ENCODE results near the gene RETREG3.

Gene RETREG3

DNA sequence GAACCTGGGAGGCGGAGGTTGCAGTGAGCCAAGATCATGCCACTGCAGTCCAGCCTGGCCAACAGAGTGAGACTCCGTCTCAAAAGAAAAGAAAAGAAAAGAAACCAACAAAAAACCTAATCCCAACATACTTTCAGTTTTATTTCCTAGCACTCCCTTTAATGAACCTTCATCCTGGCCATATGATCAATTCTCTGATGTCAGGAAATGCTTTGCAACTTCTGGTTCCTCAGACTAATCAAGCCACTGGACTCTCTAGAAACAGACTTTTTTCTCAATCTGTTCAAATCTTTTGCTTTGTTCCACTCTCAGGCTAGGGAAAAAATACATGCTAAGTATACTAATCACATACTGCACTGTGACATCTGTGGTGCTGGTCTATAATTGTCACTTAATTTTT lies 18.3 kb downstream of the RETREG3 start:
- H3K4me1 ChIP-seq (ENCODE audit: insufficient read depth, low read length): no peaks in the 10 kb centered on the region
- no peak overlapping the region for H2AFZ ChIP-seq (ENCODE audit: low read depth, low read length)
- H3K27ac ChIP-seq (ENCODE audit: low read length): no peak overlapping the region
- peaks cover 28% of the 10 kb centered on the region for H3K79me2 ChIP-seq (ENCODE audit: insufficient read depth, low read length)
- peaks cover 67% of the 10 kb centered on the region for H3K36me3 ChIP-seq (ENCODE audit: insufficient read depth, low read length)
- no peak overlapping the region for H3K9ac ChIP-seq (ENCODE audit: low read depth, low read length)
- no peak for ATAC-seq (ENCODE audit: insufficient read depth, low read depth)
- TF ChIP-seq EZH2 (IDR thresholded peaks at IDR 0.05; ENCODE audit: borderline replicate concordance, low read depth, low read length, severe bottlenecking): no peak
- peaks cover 3% of the 10 kb centered on the region for H4K20me1 ChIP-seq (ENCODE audit: insufficient read depth, low read length)
- H3K27me3 ChIP-seq (ENCODE audit: insufficient read depth, low read length, poor library complexity): no peaks in the 10 kb centered on the region
- no peak overlapping the region for H3K4me2 ChIP-seq (ENCODE audit: insufficient read depth, low read length)
- DNase-seq: no peak
- no peaks in the 10 kb centered on the region for H3K9me3 ChIP-seq (ENCODE audit: insufficient read depth, low read length, severe bottlenecking)
- H3K4me3 ChIP-seq (ENCODE audit: low read depth in 1 of 2, low read length in 2 of 2): no peak overlapping the region

DNA sequence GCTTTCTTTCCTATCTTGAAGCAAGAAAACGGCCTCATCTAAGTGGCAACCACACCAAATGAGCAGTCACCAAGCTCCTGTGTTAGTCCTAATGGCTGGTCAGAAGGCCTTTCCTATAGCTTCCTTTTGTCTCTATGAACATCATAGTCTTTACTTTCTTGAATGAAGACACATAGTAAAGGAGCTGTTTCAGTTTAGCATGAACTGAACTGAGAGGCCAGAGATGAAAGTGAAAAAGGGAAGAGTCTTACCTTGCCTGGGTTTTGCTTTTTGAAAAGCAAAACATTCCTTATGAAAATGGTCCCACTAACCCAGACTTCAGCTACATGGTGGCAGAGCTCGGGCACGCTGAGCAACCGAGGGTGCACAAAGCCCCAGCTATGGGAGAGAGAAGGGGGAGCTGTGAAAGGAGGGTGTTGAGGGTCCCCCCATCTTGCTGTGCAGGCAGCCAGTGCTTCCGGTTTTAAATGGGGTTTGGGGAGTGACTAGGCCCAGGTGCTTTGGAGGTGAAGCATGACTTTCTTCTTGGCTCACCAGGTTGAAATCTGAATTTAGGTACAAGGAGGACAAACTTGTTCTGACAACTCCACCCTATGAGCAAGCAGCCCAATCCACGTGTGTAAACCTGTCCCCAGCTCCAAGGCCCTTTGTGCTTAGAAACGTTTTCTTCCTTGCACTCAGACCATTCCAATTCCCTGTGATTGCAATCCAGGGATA lies 22.5 kb downstream of the RETREG3 start:
- TF ChIP-seq EZH2 (IDR thresholded peaks at IDR 0.05; ENCODE audit: borderline replicate concordance, low read depth, low read length, severe bottlenecking): no peak
- TF ChIP-seq, protein P1, sequence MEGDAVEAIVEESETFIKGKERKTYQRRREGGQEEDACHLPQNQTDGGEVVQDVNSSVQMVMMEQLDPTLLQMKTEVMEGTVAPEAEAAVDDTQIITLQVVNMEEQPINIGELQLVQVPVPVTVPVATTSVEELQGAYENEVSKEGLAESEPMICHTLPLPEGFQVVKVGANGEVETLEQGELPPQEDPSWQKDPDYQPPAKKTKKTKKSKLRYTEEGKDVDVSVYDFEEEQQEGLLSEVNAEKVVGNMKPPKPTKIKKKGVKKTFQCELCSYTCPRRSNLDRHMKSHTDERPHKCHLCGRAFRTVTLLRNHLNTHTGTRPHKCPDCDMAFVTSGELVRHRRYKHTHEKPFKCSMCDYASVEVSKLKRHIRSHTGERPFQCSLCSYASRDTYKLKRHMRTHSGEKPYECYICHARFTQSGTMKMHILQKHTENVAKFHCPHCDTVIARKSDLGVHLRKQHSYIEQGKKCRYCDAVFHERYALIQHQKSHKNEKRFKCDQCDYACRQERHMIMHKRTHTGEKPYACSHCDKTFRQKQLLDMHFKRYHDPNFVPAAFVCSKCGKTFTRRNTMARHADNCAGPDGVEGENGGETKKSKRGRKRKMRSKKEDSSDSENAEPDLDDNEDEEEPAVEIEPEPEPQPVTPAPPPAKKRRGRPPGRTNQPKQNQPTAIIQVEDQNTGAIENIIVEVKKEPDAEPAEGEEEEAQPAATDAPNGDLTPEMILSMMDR (IDR thresholded peaks at IDR 0.05; ENCODE audit: borderline replicate concordance, extremely low read depth, low read length, poor library complexity, severe bottlenecking): no peak
- no peak overlapping the region for H3K9ac ChIP-seq (ENCODE audit: low read depth, low read length)
- no peak overlapping the region for H2AFZ ChIP-seq (ENCODE audit: low read depth, low read length)
- H3K27me3 ChIP-seq (ENCODE audit: insufficient read depth, low read length, poor library complexity): no peaks in the 10 kb centered on the region
- no peaks in the 10 kb centered on the region for H4K20me1 ChIP-seq (ENCODE audit: insufficient read depth, low read length)
- H3K36me3 ChIP-seq (ENCODE audit: insufficient read depth, low read length): peaks cover 99% of the 10 kb centered on the region
- H3K4me1 ChIP-seq (ENCODE audit: insufficient read depth, low read length): no peaks in the 10 kb centered on the region
- no peak overlapping the region for H3K4me2 ChIP-seq (ENCODE audit: insufficient read depth, low read length)
- H3K79me2 ChIP-seq (ENCODE audit: insufficient read depth, low read length): 0 out of 2 replicates have a peak, but pooled peaks cover under 1% of the 10 kb centered on the region
- H3K4me3 ChIP-seq (ENCODE audit: low read depth in 1 of 2, low read length in 2 of 2): no peak overlapping the region
- H3K9me3 ChIP-seq (ENCODE audit: insufficient read depth, low read length, severe bottlenecking): no peaks in the 10 kb centered on the region
- no peak overlapping the region for H3K27ac ChIP-seq (ENCODE audit: low read length)
- ATAC-seq (ENCODE audit: insufficient read depth, low read depth) (no peak), DNase-seq (no peak)

DNA sequence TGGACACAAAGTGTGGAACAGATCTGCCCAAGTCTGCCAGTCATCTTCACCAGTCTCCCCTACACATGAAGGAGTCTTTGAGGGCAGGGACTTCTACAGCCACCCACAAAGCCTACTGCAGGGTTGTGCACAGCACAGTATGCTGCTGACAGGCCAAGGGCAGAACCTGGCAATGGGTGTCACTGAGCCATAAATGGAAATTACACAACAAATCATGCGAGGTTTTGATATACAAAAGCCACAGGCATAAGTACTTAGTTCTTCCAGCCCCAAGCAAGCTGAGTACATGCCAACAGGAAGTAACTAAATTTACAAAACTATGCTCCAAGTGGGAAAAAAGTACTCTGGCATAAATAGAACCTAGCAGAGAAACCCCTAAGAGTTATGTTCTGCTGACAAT lies 23.8 kb downstream of the RETREG3 start:
- DNase-seq (no peak), ATAC-seq (ENCODE audit: insufficient read depth, low read depth) (no peak)
- Histone ChIP-seq H3K9me3 (ENCODE audit: insufficient read depth, low read length, severe bottlenecking) (no peaks in the 10 kb centered on the region), H3K36me3 (ENCODE audit: insufficient read depth, low read length) (peaks cover 96% of the 10 kb centered on the region), H3K27me3 (ENCODE audit: insufficient read depth, low read length, poor library complexity) (no peaks in the 10 kb centered on the region), H3K4me2 (ENCODE audit: insufficient read depth, low read length) (no peak overlapping the region), H3K9ac (ENCODE audit: low read depth, low read length) (no peak overlapping the region), H3K4me3 (ENCODE audit: low read depth in 1 of 2, low read length in 2 of 2) (no peak overlapping the region), H2AFZ (ENCODE audit: low read depth, low read length) (no peak overlapping the region), H3K4me1 (ENCODE audit: insufficient read depth, low read length) (no peaks in the 10 kb centered on the region), H4K20me1 (ENCODE audit: insufficient read depth, low read length) (no peaks in the 10 kb centered on the region), H3K27ac (ENCODE audit: low read length) (no peak overlapping the region), H3K79me2 (ENCODE audit: insufficient read depth, low read length) (no peaks in the 10 kb centered on the region)
- TF ChIP-seq EZH2 (IDR thresholded peaks at IDR 0.05; ENCODE audit: borderline replicate concordance, low read depth, low read length, severe bottlenecking): no peak
- TF ChIP-seq, protein P1 (IDR thresholded peaks at IDR 0.05; ENCODE audit: borderline replicate concordance, extremely low read depth, low read length, poor library complexity, severe bottlenecking): no peak

DNA sequence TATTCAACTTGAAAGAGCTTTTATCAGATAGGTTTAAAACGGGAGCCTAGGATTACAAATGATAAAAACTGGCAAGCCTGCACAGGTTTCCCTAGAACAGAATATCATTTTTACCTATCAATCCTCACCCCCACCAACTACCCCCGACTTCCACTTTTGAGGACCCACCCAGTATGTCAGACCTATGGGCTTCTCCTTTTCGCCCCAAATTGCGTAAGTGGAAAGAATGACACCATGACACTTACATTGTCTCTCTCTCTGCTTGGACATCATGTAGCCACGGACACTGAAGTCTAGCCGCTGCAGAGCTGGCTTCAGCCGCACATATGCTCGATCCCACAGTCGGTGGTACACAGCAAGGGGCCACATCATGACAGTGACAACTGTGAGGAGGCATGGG lies 24.3 kb downstream of the RETREG3 start:
- ATAC-seq (ENCODE audit: insufficient read depth, low read depth) (no peak), DNase-seq (no peak)
- H3K4me1 ChIP-seq (ENCODE audit: insufficient read depth, low read length): peaks cover under 1% of the 10 kb centered on the region; the same call in 1 of the 2 replicates
- TF ChIP-seq EZH2 (IDR thresholded peaks at IDR 0.05; ENCODE audit: borderline replicate concordance, low read depth, low read length, severe bottlenecking): no peak
- TF ChIP-seq, protein P1 (IDR thresholded peaks at IDR 0.05; ENCODE audit: borderline replicate concordance, extremely low read depth, low read length, poor library complexity, severe bottlenecking): no peak
- no peaks in the 10 kb centered on the region for H3K79me2 ChIP-seq (ENCODE audit: insufficient read depth, low read length)
- no peaks in the 10 kb centered on the region for H4K20me1 ChIP-seq (ENCODE audit: insufficient read depth, low read length)
- no peak overlapping the region for H3K9ac ChIP-seq (ENCODE audit: low read depth, low read length)
- no peak overlapping the region for H3K4me2 ChIP-seq (ENCODE audit: insufficient read depth, low read length)
- H3K36me3 ChIP-seq (ENCODE audit: insufficient read depth, low read length): peaks cover 96% of the 10 kb centered on the region
- no peaks in the 10 kb centered on the region for H3K9me3 ChIP-seq (ENCODE audit: insufficient read depth, low read length, severe bottlenecking)
- H3K27ac ChIP-seq (ENCODE audit: low read length): no peak overlapping the region
- H3K27me3 ChIP-seq (ENCODE audit: insufficient read depth, low read length, poor library complexity): no peaks in the 10 kb centered on the region
- no peak overlapping the region for H3K4me3 ChIP-seq (ENCODE audit: low read depth in 1 of 2, low read length in 2 of 2)
- H2AFZ ChIP-seq (ENCODE audit: low read depth, low read length): no peak overlapping the region
